CD4-positive, alpha-beta memory T cell (primary cell): ENCODE measurements around the gene BANF2. TPM values are rescaled to one million over a fixed set of nuclear protein-coding genes. Genes with fewer than 3 reads are reported as not detected.

Experiments
- CTCF ChIA-PET: fragments of 350-600 bp; sonication (Branson Sonifier 250); formaldehyde crosslinking; loops from one replicate; lab custom pipeline; 2021; ENCODE audit warnings: inconsistent platforms; ENCODE audit not compliant: partially characterized antibody; lab: Charles Lee
- POLR2A ChIA-PET: fragments of 350-600 bp; sonication (Branson Sonifier 250); formaldehyde crosslinking; loops from one replicate; lab custom pipeline; 2021; ENCODE audit not compliant: partially characterized antibody; lab: Charles Lee
- DNase-seq, 5 donors: peaks; one replicate each; pipeline versions ENCODE4 v3.0.0 to v3.0.0-alpha.2; 2020 to 2022; ENCODE audit warnings: mixed read lengths in 1 of 5
- H3K27ac ChIP-seq: one replicate; pipeline ENCODE4 v1.7.0; 2013; ENCODE audit warnings: low read depth, low read length
- H3K27me3 ChIP-seq: 2 replicates; pipeline ENCODE4 v1.7.0; 2013; ENCODE audit warnings: mild to moderate bottlenecking, low read length, moderate library complexity; ENCODE audit not compliant: insufficient read depth
- H3K36me3 ChIP-seq: 2 replicates; pipeline ENCODE4 v1.7.0; 2013; ENCODE audit warnings: mild to moderate bottlenecking, low read length, moderate library complexity; ENCODE audit not compliant: insufficient read depth
- H3K4me1 ChIP-seq: 2 replicates; pipeline ENCODE4 v1.7.0; 2013; ENCODE audit warnings: mild to moderate bottlenecking, low read length, moderate library complexity; ENCODE audit not compliant: insufficient read depth
- H3K4me3 ChIP-seq, 2 donors: one replicate each; pipeline ENCODE4 v1.7.0; 2013; ENCODE audit warnings: low read length in 2 of 2, mild to moderate bottlenecking in 1 of 2
- H3K9me3 ChIP-seq, 2 donors: one replicate each; pipeline ENCODE4 v1.7.0; 2013; ENCODE audit warnings: low read length in 2 of 2, control low read depth in 1 of 2; ENCODE audit not compliant: control insufficient read depth in 1 of 2
- H3K27ac Mint-ChIP-seq, 7 donors: one replicate each; pipeline ENCODE4 v1.8.0; 2020 to 2021; ENCODE audit warnings: mixed read lengths in 7 of 7, mild to moderate bottlenecking in 6 of 7, inconsistent platforms in 3 of 7, moderate library complexity in 3 of 7
- H3K27me3 Mint-ChIP-seq, 2 donors: one replicate each; pipeline ENCODE4 v1.8.0; 2020 to 2021; ENCODE audit warnings: mixed read lengths in 2 of 2
- H3K36me3 Mint-ChIP-seq, 2 donors: one replicate each; pipeline ENCODE4 v1.8.0; 2020 to 2021; ENCODE audit warnings: mixed read lengths in 2 of 2, inconsistent platforms in 1 of 2, mild to moderate bottlenecking in 1 of 2
- H3K4me1 Mint-ChIP-seq, 4 donors: one replicate each; pipeline ENCODE4 v1.8.0; 2020 to 2021; ENCODE audit warnings: mixed read lengths in 4 of 4, mild to moderate bottlenecking in 1 of 4
- H3K4me3 Mint-ChIP-seq, 8 donors: one replicate each; pipeline ENCODE4 v1.8.0; 2020 to 2021; ENCODE audit warnings: mixed read lengths in 8 of 8, mild to moderate bottlenecking in 7 of 8, moderate library complexity in 6 of 8, inconsistent platforms in 3 of 8
- H3K9me3 Mint-ChIP-seq, 8 donors: one replicate each; pipeline ENCODE4 v1.8.0; 2020 to 2021; ENCODE audit warnings: mixed read lengths in 8 of 8, mild to moderate bottlenecking in 5 of 8, inconsistent platforms in 3 of 8, moderate library complexity in 1 of 8
- intact Hi-C: fragments of 100-400 bp; cut with micrococcal nuclease; formaldehyde crosslinking; loops from one replicate; pipeline ENCODE4 v1.15.1; 2023
- polyA plus RNA-seq, 2 donors: library from polyadenylated mRNA; unstranded; fragments of 300-500 nt; fragmentation: Illumina TruSeq; gene quantifications; one replicate each; pipeline ENCODE4 v1.2.3, GENCODE V29; 2021
- total RNA-seq, 2 experiments: library from RNA; stranded (reverse); gene quantifications; one replicate each; pipeline ENCODE4 v1.2.3, GENCODE V29; 2021

The BANF2 gene
- total and polyA plus RNA-seq, 4 experiments from 2014 or later, result not detected

- intact Hi-C loops, result no loop called here
- Mint-ChIP-seq H3K36me3 (no peaks in the 10 kb centered on the region), H3K27ac (peak overlapping the region in 1 of 7 donors; percentile 67), H3K4me1 (no peaks in the 10 kb centered on the region), H3K4me3 (no peak overlapping the region), H3K27me3 (peaks cover 3 to 4% of the 10 kb centered on the region in 2 donors), H3K9me3 (no peaks in the 10 kb centered on the region)
- CTCF ChIA-PET, result no interaction called here
- no peak for DNase-seq
- H3K4me3 ChIP-seq, result no peak overlapping the region
- no peaks in the 10 kb centered on the region for H3K4me1 ChIP-seq
- H3K36me3 ChIP-seq, result no peaks in the 10 kb centered on the region
- H3K9me3 ChIP-seq, result no peaks in the 10 kb centered on the region
- H3K27ac ChIP-seq, result no peak overlapping the region
- POLR2A ChIA-PET, result no interaction called here
- no peaks in the 10 kb centered on the region for H3K27me3 ChIP-seq
Observed at GRCh38 chr20:17709361-17710293, 9.9 kb downstream of the BANF2 start.

GRCh38 chr20:17710379-17711266 is 10.9 kb downstream of the BANF2 start:
- Histone ChIP-seq H3K27ac (no peak overlapping the region), H3K36me3 (no peaks in the 10 kb centered on the region), H3K4me3 (no peak overlapping the region), H3K9me3 (no peaks in the 10 kb centered on the region), H3K27me3 (no peaks in the 10 kb centered on the region), H3K4me1 (no peaks in the 10 kb centered on the region)
- Mint-ChIP-seq H3K4me1 (no peaks in the 10 kb centered on the region), H3K27me3 (peaks cover 3 to 4% of the 10 kb centered on the region in 2 donors), H3K27ac (peak overlapping the region in 1 of 7 donors; percentile 58), H3K4me3 (no peak overlapping the region), H3K9me3 (no peaks in the 10 kb centered on the region), H3K36me3 (no peaks in the 10 kb centered on the region)
- DNase-seq, result no peak
- ChIA-PET POLR2A (no interaction called here), CTCF (no interaction called here)
- intact Hi-C loops, result no loop called here

- POLR2A ChIA-PET, result no interaction called here
- Histone ChIP-seq H3K4me1 (no peaks in the 10 kb centered on the region), H3K36me3 (no peaks in the 10 kb centered on the region), H3K27me3 (no peaks in the 10 kb centered on the region), H3K27ac (no peak overlapping the region), H3K9me3 (no peaks in the 10 kb centered on the region), H3K4me3 (no peak overlapping the region)
- H3K4me3 Mint-ChIP-seq, result no peak overlapping the region
- H3K27ac Mint-ChIP-seq, result no peak overlapping the region
- CTCF ChIA-PET, result no interaction called here
- no peaks in the 10 kb centered on the region for H3K36me3 Mint-ChIP-seq
- no peaks in the 10 kb centered on the region for H3K4me1 Mint-ChIP-seq
- intact Hi-C loops, result no loop called here
- H3K27me3 Mint-ChIP-seq, result peaks cover 3 to 4% of the 10 kb centered on the region in 2 donors
- H3K9me3 Mint-ChIP-seq, result no peaks in the 10 kb centered on the region
- DNase-seq, result no peak
Observed at GRCh38 chr20:17711267-17711627, 11.5 kb downstream of the BANF2 start.

GRCh38 chr20:17712201-17712600 is 12.4 kb downstream of the BANF2 start:
- no peaks in the 10 kb centered on the region for H3K4me1 ChIP-seq
- Mint-ChIP-seq H3K36me3 (no peaks in the 10 kb centered on the region), H3K9me3 (no peaks in the 10 kb centered on the region), H3K27ac (no peak overlapping the region), H3K4me3 (no peak overlapping the region), H3K27me3 (peaks cover 3 to 5% of the 10 kb centered on the region in 2 donors), H3K4me1 (no peaks in the 10 kb centered on the region)
- no peaks in the 10 kb centered on the region for H3K36me3 ChIP-seq
- H3K4me3 ChIP-seq, result no peak overlapping the region
- no peaks in the 10 kb centered on the region for H3K27me3 ChIP-seq
- H3K9me3 ChIP-seq, result no peaks in the 10 kb centered on the region
- ChIA-PET CTCF (no interaction called here), POLR2A (no interaction called here)
- DNase-seq, result no peak
- intact Hi-C loops, result no loop called here
- no peak overlapping the region for H3K27ac ChIP-seq

GRCh38 chr20:17712708-17713107 is 12.9 kb downstream of the BANF2 start:
- no peak for DNase-seq
- Mint-ChIP-seq H3K27ac (peak overlapping the region in 1 of 7 donors; percentile 26), H3K36me3 (no peaks in the 10 kb centered on the region), H3K9me3 (no peaks in the 10 kb centered on the region), H3K4me1 (no peaks in the 10 kb centered on the region), H3K27me3 (peaks cover 2 to 5% of the 10 kb centered on the region in 2 donors), H3K4me3 (no peak overlapping the region)
- CTCF ChIA-PET, result no interaction called here
- Histone ChIP-seq H3K27ac (no peak overlapping the region), H3K36me3 (no peaks in the 10 kb centered on the region), H3K27me3 (no peaks in the 10 kb centered on the region), H3K9me3 (no peaks in the 10 kb centered on the region), H3K4me1 (no peaks in the 10 kb centered on the region), H3K4me3 (no peak overlapping the region)
- intact Hi-C loops, result no loop called here
- POLR2A ChIA-PET, result no interaction called here

GRCh38 chr20:17714597-17714996 is 14.8 kb downstream of the BANF2 start:
- Mint-ChIP-seq H3K9me3 (no peaks in the 10 kb centered on the region), H3K4me3 (no peak overlapping the region), H3K36me3 (no peaks in the 10 kb centered on the region), H3K27me3 (peaks cover 2 to 5% of the 10 kb centered on the region in 2 donors), H3K4me1 (no peaks in the 10 kb centered on the region), H3K27ac (no peak overlapping the region)
- ChIA-PET CTCF (no interaction called here), POLR2A (no interaction called here)
- intact Hi-C loops, result no loop called here
- Histone ChIP-seq H3K9me3 (no peaks in the 10 kb centered on the region), H3K4me3 (no peak overlapping the region), H3K27me3 (no peaks in the 10 kb centered on the region), H3K27ac (no peak overlapping the region), H3K36me3 (no peaks in the 10 kb centered on the region), H3K4me1 (no peaks in the 10 kb centered on the region)
- DNase-seq, result no peak

GRCh38 chr20:17715075-17715474 is 15.3 kb downstream of the BANF2 start:
- ChIA-PET POLR2A (no interaction called here), CTCF (no interaction called here)
- H3K27ac ChIP-seq, result no peak overlapping the region
- no peaks in the 10 kb centered on the region for H3K36me3 ChIP-seq
- peaks cover 3 to 5% of the 10 kb centered on the region in 2 donors for H3K27me3 Mint-ChIP-seq
- no peaks in the 10 kb centered on the region for H3K9me3 ChIP-seq
- no peak overlapping the region for H3K4me3 ChIP-seq
- H3K4me1 ChIP-seq, result no peaks in the 10 kb centered on the region
- H3K4me1 Mint-ChIP-seq, result no peaks in the 10 kb centered on the region
- DNase-seq, result no peak
- intact Hi-C loops, result no loop called here
- H3K36me3 Mint-ChIP-seq, result no peaks in the 10 kb centered on the region
- H3K27me3 ChIP-seq, result no peaks in the 10 kb centered on the region
- H3K4me3 Mint-ChIP-seq, result no peak overlapping the region
- H3K9me3 Mint-ChIP-seq, result no peaks in the 10 kb centered on the region
- no peak overlapping the region for H3K27ac Mint-ChIP-seq
